GM18907 (cell line): Measurements from ENCODE around the gene FAM83D.

Source experiments
- ATAC-seq: cut with Tn5 transposase; IDR thresholded peaks from one replicate; pipeline ENCODE4 v1.9.1; 2021; ENCODE audit warnings: mild to moderate bottlenecking, moderate library complexity; ENCODE audit not compliant: unreplicated experiment

The FAM83D gene

DNA sequence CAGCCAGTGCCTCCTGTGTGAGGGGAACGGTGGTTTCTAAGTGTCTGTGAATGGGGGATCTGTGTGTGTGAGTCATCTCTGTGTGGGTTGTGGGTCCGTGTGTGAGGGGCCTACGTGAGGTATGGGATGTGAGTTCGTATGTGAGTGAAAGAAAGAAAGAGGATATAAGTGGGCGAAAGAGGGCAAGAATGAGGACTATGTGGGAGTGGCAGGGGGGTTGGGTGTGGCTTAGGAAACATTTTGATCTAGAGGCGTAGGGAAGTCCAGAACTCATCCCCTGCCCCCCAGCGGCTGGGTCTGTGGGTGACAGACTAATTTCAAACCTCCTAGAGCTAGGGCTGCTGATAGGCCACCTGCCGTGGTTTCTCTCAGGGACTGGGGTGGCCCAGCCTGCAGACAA, 71.4 kb downstream of the FAM83D start:
- peak; percentile 84 for ATAC-seq

DNA sequence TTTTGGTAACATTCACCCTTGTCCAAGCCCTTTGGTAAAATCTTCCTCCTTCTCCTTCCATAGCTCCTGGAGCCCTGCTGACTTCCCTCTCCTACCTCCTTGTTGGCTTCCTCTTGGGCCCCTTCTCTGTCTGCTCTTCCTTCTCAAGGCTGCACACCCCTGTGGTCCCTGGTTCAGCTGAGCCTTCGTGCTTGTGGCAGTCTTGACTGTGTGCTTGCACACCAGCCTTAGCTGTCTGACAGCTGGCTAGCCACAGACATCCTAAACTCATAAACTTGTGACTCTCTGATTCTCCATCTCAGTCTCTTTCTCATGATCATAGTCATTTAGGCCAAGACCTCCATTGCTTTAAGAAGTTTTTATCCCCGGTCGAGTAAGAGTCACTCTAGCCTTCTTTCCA, 73.0 kb downstream of the FAM83D start:
- ATAC-seq, result no peak

DNA sequence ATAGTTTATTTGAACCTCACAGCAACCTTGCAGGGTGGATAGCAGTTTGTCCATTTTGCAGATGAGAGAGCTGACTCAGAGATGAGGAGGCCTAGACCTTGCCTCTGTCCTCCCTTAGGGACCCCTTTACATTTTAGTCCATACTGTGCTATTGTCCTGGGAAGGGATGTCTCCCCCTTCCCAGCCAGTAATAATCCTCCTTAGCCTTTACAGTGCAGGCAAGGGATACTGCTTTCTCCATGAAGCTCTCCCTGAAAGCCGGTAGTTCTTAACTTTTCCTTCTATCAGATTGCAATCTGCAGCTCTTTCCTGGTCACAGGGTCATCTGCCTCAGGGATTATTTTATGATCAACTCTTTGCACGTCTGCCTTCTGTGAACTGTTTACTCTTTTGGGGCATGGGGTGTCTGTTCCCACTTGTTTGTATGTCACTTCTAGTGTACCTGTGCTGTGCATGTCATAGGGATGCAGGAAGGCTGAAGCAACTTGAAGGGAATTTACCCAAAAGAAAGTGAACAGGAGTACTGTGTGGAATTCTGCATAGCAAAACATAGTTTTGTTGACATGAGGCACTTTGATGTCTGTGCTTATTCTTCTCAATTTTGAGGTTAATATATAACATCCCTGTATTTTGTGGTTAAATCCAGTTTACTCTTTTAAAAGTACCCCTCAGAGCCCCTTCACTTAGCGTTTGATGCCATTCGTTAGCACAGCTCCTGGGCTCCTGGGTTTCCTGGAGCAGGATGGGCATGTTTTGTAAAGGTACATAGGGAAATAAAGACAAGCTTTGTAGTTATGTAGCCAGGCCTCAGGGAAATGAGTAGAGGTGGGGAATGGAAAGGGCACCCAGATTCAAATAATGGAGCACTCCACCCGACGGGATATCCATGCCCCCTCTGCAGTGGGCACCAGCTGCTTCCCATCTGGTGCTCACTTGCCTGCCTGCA, 74.0 kb downstream of the FAM83D start:
- ATAC-seq, result no peak
